Endometrium (tissue), 2 donors: ENCODE measurements around the gene DYNC2LI1.

Experiments used
- FAIRE-seq: peaks from 2 replicates; lab custom pipeline; 2012; peaks lifted over from hg19 to GRCh38; lab: Jason Lieb, UNC
- donor health status: control.
- donor health status: control.

DYNC2LI1 gene

DNA sequence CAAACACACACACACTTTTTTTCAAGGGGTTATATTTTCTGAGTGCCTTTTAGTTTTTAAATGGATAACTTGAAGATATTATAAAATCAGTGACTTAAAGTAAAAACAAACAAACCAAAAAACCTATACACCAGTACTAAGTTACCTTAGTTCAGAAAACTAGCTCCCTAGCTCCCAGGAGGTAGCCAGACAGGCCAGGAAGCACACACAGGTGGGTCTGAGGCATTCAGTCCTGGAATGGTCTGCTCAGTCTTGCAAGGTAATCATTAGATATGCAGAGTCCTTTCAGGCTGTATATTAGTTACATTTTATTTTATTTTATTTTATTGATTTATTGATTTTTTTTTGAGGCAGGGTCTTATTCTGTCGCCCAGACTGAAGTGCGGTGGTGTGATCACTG lies 10.7 kb upstream of the DYNC2LI1 start:
- no peak for FAIRE-seq

DNA sequence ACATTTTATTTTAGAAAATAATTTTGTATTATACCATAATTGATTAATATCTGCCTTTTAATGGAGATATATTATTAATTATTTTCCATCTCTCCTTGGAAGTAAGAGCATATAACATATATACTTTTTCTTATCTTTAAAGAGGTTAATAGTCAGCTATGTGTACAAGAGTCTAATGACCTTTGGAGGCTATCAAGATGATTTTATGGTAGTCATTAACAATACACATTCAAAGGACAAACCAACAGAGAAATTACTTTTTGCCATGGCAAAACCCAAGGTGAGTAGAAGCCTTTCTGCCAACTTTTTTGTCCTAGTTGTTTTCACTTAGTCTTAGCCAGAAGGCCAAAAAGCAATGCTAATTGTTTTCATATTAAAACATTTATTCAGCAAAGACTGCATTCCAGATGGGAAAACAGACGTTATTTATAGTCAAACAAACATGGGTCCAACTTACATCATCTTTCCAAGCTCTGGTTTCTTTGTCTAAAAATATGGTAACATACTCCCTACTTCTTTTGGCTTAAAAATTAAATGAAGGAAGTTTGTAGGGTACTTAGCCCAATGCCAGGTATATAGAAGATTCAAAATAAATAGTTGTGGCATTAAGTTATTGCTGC lies 9.6 kb upstream of the DYNC2LI1 start:
- FAIRE-seq = peak; percentile 97

DNA sequence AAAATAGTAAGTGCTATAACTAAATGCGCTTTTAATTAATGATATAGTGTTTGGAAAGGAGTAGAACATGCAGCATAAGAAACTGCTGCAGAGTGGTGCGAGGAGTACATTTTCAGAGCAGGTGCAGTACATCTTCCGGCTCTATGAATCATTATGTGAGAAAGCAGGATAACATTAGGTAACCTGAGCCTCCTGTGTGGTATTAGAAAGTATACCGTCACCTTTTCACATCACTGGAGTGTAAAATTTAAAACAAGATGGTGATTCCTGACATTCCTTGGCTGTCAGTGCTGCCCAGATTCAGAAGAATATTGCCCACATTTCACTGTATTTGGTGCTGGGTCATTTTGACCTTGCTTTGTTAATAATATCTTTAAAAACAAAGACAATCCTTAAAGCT lies 7.8 kb upstream of the DYNC2LI1 start:
- no peak for FAIRE-seq

DNA sequence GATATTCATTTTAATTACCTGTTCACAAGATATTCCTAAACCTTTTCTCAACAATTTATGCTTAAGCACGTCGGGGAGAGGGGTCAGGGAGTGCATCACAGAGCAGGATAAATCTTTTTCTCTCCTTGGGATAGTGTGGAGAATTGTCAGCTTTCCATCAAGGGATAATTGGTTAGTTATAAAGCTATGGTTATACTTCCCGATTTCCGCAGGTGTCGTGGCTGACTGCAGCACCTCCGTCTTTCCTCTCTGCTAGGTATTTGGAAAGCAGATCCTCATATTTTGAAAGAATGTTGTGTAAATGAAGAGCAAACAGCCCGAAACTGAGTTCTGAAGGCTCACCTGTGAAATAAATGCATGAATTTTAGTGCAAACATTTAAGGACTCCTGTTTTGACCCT lies 778 bp downstream of the DYNC2LI1 start:
- no peak for FAIRE-seq

DNA sequence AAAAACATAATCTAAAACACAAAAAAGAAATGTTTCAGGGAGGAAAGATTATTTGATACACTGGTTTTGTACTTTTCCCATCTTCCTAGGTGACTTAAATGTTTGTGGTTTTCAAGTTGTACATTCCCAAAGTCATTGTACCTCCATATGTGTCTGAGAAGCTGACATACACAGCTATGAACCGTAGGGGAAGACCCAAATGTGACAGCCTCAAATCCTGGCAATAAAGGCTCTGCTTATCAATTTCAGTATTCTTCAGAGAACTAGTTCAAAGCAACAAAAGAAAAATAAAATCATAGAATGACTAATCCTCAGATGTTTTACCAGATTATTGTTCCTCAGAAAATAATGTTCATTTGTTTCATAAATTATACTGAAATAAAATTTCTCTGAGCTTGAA lies 2.5 kb downstream of the DYNC2LI1 start:
- FAIRE-seq = no peak

DNA sequence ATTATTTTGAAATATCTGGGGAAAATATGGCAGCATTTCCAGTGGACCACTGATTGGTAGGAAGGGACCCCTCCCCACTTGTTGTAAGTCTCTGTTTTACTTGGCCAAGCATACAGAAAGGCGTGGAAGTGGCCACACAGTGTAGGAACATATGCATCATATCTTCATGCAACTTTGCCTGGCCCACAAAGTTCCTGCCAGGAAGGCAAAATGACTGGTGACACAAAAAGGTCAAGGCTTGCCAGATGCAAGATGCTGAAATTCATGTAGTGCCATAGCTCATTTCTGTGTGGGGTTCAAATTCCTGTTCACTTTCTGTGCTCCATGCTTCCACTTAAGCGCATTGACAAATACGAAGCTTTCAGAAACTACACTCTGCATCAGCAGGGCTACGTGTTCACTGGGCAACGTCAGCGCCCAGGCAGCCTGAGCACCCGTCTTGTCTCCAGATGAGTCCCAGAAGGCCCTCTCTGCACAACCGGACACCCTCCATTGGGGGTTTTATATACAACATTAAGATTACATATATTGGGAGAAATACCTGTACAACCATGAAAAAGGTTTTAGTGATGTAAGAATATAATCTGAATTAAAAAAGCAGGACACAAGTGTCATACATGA lies 3.6 kb downstream of the DYNC2LI1 start:
- no peak for FAIRE-seq

DNA sequence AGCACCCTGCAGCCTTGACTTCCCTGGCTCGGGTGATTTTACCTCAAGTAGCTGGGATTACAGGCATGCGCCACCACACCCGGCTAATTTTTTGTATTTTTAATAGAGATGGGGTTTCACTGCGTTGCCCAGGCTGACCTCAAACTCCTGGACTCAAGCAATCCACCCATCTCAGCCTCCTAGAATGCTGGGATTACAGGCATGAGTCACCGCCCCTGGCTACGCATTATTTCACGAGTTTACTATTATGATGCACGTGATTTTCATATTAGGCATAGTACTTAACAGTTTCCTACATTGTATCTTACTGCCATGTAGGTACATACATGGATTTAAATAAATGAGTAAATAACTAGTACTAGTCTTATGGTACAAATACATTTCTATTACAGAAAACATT lies 4.4 kb downstream of the DYNC2LI1 start:
- FAIRE-seq = no peak

DNA sequence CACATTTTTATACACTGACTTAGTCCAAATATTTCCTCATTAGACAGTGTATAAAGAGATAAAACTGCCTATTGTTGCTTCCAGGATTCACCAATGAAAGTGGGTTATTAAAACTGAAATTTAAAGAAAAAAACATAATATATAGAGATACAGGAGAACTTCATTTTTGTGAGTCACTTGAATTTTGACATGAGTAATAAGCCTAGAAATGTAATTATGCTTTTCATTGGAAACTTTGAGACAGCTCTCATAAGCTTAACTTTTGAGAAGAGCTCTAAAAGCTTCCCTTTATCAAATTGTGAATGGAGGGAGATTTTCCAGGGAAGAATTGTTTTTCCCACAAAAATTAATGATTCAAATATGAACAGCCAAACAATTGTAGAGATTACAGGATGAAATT lies 14.1 kb downstream of the DYNC2LI1 start:
- FAIRE-seq = no peak

DNA sequence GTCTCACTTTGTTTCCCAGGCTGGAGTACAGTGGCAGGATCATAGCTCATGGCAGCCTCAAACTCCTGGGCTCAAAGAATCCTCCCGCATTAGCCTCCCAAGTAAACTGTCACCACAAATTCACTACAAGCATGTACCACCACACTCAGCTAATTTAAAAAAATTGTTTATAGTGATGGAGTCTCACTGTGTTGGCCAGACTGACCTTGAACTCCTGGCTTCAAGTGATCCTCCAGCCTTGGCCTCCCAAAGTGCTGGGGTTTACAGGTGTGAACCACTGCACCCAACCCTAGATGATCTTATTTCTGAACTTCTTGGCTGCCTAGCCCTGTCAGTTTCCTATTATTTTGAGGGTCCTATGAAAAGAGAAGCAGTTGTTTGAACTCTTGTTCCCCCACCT lies 14.8 kb downstream of the DYNC2LI1 start:
- no peak for FAIRE-seq

DNA sequence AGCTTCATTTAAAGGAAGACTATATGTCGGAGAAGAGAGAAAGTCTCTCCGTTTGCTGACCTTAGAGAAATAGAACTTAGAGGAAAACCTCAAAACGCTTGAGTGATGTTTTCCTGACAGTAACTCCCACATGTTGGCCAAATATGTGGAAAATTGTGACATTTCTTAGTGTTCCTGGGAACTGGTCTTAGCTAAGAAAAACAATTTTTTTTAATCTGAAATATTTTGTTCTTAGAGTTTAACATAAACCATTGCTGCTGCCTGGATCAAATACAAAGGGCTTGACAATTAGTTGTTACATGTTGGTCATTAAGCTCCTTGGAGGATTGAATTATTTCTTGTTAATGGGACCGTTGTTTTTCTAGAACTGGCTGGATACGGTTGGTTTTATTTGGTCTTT lies 16.3 kb downstream of the DYNC2LI1 start:
- peak; percentile 97 for FAIRE-seq

DNA sequence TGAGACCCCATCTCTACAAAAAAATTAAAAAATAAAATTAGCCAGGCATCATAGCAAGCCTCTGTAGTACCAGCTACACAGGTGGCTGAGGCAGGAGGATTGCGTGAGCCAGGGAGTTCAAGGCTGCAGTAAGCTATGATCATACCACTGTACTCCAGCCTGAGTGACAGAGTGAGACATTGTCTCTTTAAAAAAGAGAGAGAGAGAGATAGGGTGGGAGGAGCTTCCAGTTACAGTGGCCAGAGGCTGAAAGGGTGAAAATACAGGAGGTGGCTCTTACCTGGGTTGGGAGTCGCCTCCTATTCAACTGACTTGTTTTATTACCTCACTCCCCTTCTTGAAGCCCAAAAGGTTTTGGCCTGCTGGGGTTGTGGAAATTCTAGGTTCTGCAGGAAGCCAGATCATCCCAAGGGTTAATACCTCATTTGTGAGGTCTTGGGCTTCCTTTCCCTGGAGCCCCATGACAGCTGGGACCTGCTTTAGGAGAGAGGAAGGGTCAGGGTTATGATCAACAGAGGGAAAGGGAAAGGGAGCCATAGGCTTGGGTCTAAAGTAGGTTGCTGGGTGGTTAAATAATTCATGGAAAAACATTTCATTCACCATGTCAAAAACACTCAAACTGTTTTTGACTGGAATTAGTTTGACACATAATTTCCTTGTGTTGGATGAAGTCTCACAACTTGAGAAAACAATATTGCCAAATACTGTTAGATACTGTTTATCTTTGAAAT lies 17.4 kb downstream of the DYNC2LI1 start:
- no peak for FAIRE-seq

DNA sequence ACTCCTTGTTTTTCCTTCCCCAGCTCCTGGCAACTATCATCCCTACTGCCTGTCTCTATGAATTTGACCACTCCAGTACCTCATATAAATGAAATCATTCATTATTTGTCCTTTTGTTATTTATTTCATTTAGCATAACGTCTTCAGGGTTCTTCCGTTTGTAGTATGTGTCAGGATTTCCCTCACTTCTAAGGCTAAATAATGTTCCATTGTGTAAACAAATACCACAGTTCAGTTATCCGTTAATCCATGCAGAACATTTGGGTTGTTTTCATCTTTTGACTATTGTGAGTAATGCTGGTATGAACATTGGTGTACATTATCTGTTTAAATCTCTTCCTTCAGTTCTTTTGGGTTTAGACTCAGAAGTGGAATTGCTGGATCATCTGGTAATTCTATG lies 18.8 kb downstream of the DYNC2LI1 start:
- no peak for FAIRE-seq

DNA sequence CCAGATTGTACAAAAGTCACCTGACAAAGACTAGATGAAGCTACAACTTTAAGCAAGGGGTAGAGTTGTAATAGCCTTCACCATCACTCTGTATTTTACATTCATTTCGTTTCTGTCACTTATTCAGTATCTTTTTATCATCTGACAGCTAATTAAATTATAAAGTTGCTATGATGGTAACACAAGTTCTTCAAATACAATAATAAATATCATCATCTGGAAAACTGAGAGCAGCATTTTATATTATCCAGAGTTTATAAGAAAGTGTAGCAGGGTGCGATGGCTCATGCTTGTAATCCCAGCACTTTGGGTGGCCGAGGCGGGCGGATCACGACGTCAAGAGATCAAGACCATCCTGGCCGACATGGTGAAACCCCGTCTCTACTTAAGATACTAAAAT lies 21.1 kb downstream of the DYNC2LI1 start:
- no peak for FAIRE-seq

DNA sequence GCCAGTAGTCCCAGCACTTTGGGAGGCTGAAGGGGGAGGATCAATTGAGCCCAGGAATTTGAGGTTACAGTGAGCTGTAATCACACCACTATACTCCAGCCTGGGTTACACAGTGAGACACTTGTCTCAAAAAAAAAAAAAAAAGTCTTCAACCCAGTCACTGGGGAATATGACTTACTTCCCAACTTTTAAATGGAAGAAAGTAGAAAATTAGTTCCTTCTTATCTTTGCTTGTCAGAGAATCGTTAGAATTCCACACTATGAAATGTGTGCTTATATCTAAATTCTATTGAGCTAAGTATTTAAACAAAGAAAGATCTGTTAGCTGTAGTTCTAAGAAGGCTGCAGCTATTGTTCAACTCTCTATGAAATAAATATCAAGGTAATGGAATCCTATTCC lies 22.4 kb downstream of the DYNC2LI1 start:
- no peak for FAIRE-seq

DNA sequence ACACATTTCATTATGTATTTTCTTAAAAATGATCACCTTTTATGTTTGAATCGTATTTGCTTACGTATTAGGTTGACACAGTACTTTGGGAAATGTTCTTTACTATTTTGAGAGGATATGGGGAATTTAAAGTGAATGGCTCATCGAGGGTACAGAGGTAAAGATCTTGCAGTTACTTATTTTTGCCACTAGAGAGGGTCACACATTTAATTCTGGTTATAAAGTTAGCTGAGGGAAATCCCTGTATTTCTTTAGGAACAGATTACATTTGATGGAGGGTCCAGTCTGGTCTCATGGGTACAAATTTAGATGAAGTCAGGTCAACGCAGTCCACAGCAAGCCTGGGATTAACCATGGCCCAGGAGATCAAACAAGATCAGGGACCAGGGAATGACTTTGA lies 24.5 kb downstream of the DYNC2LI1 start:
- no peak for FAIRE-seq

DNA sequence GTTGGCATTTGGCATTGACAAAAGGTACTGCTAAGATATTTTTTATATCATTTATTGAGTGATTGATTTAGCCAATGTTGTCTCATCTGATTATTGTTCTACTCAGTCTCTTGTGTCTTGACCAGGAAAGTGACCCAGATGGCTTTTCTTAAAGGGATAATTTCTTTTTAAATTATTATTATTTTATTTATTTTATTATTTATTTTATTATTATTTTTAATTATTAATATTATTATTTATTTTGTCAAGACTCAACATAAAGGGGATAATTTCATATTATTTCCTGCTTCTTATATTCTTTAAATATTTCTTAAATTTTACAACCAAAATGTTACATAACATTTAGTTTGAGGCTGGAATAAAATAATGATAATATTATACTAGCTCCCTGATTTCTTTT lies 27.1 kb downstream of the DYNC2LI1 start:
- FAIRE-seq = peak; percentile 31

DNA sequence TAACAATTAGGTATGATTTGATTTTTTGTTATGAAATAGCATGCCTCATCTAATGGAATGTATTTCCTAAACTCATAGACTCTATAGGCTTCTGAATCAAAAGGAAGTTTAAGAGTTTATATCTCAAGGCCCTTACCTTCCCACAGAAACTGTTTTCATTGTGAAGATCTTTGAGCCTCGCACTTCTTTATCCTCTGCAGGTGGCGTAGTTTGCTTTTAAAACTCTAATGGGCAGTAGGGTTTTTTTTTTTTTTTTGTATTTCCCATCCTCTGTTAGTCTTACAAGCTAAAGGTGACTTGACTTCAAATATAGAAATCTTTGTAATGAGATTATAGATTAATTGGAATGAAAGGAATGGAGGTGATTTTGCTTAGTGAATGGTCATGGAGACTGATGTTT lies 28.3 kb downstream of the DYNC2LI1 start:
- FAIRE-seq = no peak

DNA sequence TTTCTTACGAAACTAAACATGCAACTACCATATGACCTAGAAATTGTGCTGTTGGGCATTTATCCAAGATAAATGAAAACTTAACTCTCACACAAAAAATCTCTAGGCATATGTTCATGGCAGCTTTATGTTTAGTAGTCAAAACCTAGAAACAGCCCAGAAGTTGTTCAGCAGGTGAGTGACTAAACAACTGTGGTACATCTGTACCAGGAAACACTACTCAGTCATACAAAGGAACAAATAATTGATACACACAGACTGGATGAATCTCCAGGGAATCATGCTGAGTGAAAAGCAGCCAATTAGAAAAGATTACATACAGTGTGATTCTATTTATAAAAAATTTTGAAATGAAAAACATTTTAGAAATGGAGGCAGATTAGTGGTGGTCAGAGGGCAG lies 29.3 kb downstream of the DYNC2LI1 start:
- FAIRE-seq = no peak

DNA sequence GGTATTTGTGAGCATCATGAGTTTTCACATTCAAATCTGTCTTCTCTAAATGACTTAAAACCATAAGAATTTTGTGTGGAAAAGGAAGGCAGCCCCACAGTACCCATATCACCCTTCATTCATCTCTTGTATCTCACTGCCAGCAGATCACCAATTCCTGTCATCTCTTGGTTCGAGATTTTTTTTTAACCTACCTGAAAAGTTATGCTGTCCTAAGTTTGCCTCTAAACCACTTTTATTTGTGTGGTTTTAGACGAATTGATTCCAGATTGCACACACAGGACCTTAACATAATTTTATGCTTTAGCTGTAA lies 32.8 kb downstream of the DYNC2LI1 start:
- FAIRE-seq = no peak

DNA sequence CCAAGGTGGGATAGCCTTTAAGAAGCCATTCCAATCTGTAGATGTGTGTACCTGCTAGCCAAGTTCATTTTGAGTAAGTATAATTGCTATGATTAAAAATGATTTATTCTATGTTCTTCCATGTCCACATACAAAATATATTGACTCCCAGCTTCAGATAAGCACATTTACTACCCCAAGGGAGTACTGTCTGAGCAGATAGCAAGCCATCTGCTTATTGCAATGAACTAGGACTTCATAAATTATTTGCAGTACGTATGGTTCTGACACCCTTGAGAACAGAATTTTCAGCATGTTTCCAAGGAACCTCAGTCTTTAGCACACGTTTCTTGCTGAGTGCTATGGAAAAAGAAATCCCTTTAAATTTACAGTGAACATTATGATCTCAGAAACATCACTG lies 36.6 kb downstream of the DYNC2LI1 start:
- no peak for FAIRE-seq

DNA sequence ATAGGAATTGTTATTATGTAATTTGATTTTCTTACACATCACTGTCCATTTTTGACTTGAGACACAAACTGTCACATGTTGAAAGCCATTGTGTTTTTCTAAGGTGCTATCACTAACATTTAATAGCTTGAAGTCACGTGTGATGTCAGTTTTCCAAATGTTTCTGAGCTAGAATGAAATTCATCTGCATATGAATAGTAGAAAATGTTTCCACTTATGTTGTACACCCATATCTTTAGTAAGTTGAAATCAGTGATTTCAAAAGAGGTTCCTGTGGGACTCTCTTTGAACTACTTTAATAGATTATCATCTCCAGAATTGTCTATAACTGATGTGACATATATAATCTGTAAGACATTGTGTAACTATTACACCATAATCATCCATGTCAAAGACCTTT lies 37.0 kb downstream of the DYNC2LI1 start:
- no peak for FAIRE-seq

DNA sequence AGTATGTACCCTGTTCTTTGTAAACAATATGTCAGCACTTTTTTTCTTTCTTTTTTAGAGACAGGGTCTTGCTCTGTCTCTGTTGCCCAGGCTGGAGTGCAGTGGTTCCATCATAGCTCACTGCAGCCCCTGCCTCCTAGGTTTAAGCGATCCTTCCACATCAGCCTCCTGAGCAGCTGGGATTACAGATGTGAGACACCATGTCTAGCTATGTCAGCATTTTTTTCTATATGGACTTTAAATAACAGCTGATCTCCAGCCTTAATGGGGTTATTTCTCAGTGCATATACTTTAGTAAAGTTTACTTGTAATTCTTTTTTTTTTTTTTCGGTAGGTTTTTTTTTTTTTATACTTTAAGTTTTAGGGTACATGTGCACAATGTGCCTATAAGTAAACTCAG lies 38.2 kb downstream of the DYNC2LI1 start:
- FAIRE-seq = no peak

DNA sequence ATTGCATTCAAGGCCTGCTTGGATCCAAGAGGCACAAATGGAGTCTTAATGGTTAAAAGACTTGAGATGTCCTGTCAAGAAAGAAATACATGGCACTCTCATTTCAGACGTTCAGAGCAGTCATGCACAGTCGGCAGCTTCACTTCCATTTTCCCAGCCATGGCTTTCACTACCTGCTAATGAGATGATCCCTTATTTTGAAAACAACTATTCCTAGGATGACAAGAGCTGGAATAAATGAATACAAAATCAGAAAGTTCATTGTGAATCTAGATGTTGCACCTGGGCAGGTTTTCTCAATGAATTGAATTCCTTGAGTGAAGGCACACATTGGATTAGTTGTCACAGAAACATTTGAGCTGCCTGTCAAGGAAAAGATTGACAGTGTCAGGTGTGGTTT lies 39.1 kb downstream of the DYNC2LI1 start:
- FAIRE-seq = no peak

DNA sequence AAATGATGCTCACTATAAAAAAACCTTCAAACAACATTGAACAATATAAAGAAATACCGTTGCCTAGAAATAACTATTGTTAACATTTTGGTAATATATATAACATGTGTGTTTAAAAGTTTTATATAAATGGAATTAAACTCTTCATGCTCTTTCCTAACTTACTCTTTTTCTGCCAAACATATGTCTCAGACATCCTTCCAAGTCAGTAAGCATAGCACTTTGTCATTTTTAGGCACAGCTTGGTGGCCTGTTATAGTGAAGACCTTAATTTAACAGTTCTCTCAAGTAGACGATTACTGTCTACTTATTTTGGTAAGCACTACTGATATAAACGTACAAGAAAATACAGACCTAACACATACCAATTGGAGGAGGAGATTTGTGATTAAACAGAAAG lies 40.9 kb downstream of the DYNC2LI1 start:
- no peak for FAIRE-seq
